ENCODE measurements around the gene RETREG2.

RETREG2 gene

DNA sequence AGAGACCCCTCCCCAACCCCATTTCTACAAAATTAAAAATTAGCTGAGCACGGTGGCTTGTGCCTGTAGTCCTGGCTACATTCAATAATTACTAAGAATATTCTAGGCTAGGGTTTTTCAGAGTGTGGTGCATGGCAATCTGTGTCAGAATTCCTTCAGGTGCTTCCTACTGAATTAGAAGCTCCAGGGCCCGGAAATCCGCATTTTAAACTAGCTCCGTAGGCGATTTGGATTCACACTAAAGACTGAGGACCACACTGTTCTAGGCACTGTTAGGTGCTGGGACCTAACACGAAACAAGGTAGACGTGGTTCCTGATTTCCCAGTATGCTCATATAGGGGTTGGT, 27.9 kb downstream of the RETREG2 start:
- DNase-seq (ENCODE audit: low spot score in 2 of 2) (no peak), ATAC-seq (replicated peaks; ENCODE audit: extremely low read depth, poor library complexity, severe bottlenecking) (no peak)
- peaks cover 29% of the 10 kb centered on the region for H3K4me1 Mint-ChIP-seq
- peak overlapping the region; percentile 86 for H3K4me3 Mint-ChIP-seq
- no peaks in the 10 kb centered on the region for H3K27me3 Mint-ChIP-seq
- peaks cover 22% of the 10 kb centered on the region for H3K36me3 Mint-ChIP-seq (ENCODE audit: insufficient read depth)
- H3K9me3 Mint-ChIP-seq, result no peaks in the 10 kb centered on the region
- H3K27ac Mint-ChIP-seq (ENCODE audit: low read depth), result peak overlapping the region; percentile 92

- Mint-ChIP-seq H3K4me1 (peaks cover 35% of the 10 kb centered on the region), H3K27ac (ENCODE audit: low read depth) (peak within 1 kb of the TSS; percentile 92), H3K4me3 (peak within 1 kb of the TSS; percentile 86), H3K9me3 (no peaks in the 10 kb centered on the region), H3K36me3 (ENCODE audit: insufficient read depth) (peaks cover 23% of the 10 kb centered on the region), H3K27me3 (no peaks in the 10 kb centered on the region)
- DNase-seq (ENCODE audit: low spot score in 2 of 2) (peak; percentile 92), ATAC-seq (replicated peaks; ENCODE audit: extremely low read depth, poor library complexity, severe bottlenecking) (peak; percentile 97)
Observed at GRCh38 chr2:219206328-219207133, 28.5 kb downstream of the RETREG2 start, which contains the start of gene ZFAND2B. Gene ZFAND2B (plus strand): TSS chr2:219206782. CDS start chr2:219206988, 206 bp downstream.

GRCh38 chr2:219207134-219207883, 29.2 kb downstream of the RETREG2 start:
- Mint-ChIP-seq H3K4me1 (peaks cover 35% of the 10 kb centered on the region), H3K27ac (ENCODE audit: low read depth) (peak overlapping the region; percentile 32), H3K9me3 (no peaks in the 10 kb centered on the region), H3K4me3 (peak overlapping the region; percentile 86), H3K36me3 (ENCODE audit: insufficient read depth) (peaks cover 23% of the 10 kb centered on the region), H3K27me3 (no peaks in the 10 kb centered on the region)
- ATAC-seq (replicated peaks; ENCODE audit: extremely low read depth, poor library complexity, severe bottlenecking), result peak; percentile 2
- no peak for DNase-seq (ENCODE audit: low spot score in 2 of 2)

GRCh38 chr2:219207884-219208740, 30.0 kb downstream of the RETREG2 start:
- Mint-ChIP-seq H3K27me3 (no peaks in the 10 kb centered on the region), H3K36me3 (ENCODE audit: insufficient read depth) (peaks cover 23% of the 10 kb centered on the region), H3K4me1 (peaks cover 35% of the 10 kb centered on the region), H3K4me3 (peak overlapping the region; percentile 86), H3K9me3 (no peaks in the 10 kb centered on the region), H3K27ac (ENCODE audit: low read depth) (no peak overlapping the region)
- DNase-seq (ENCODE audit: low spot score in 2 of 2), result no peak
- no peak for ATAC-seq (replicated peaks; ENCODE audit: extremely low read depth, poor library complexity, severe bottlenecking)

DNA sequence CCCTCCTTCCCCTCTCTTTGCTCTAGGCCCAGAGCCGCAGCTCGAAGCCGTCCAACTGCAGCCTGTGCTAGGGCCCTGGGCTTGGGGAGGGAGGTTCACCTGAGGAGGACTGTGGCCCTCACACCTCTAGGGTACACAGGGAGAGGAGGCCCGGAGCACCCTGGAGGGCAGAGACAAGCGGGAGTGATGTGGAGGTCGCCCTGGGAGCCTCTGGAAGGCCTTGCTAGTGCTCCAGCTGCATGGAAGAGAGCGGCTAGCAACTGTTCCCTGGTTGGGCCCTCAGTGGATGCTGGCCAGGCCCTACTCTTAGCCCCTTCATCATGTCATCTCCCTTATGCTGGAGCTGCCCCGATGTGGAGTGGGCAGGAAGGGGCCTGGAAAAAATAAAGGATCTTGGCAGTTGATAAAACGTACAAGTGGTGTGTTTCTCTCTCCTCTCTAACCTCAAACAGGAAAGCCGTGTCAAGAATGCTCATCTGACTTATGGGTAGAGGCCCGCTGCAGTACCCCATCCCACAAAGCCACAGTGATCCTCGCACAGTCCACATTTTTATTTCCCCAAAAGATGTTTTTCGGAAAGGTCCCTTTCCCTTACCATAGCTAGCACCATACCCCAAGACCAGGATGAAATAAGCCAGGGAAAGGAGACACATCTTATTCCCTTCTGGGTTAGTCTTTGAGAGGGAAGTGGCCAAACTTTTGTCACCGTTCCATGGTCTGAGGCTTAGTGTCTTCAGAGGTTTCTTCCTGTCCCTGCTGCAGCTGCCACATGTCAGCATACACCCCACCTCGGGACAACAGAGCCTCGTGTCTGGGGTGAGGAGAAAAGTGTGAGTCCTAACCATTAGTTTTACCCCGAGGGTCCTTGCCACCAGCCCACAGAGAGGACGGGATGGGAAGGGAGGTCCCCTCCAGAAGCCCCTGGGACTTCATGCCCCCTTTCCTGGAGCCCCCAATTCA, 31.4 kb downstream of the RETREG2 start:
- H3K27me3 Mint-ChIP-seq, result no peaks in the 10 kb centered on the region
- no peak overlapping the region for H3K4me3 Mint-ChIP-seq
- DNase-seq (ENCODE audit: low spot score in 2 of 2) (no peak), ATAC-seq (replicated peaks; ENCODE audit: extremely low read depth, poor library complexity, severe bottlenecking) (no peak)
- peaks cover 35% of the 10 kb centered on the region for H3K4me1 Mint-ChIP-seq
- H3K36me3 Mint-ChIP-seq (ENCODE audit: insufficient read depth), result peaks cover 26% of the 10 kb centered on the region
- no peaks in the 10 kb centered on the region for H3K9me3 Mint-ChIP-seq
- no peak overlapping the region for H3K27ac Mint-ChIP-seq (ENCODE audit: low read depth)

GRCh38 chr2:219210196-219210885, 32.3 kb downstream of the RETREG2 start:
- H3K4me3 Mint-ChIP-seq, result no peak overlapping the region
- ATAC-seq (replicated peaks; ENCODE audit: extremely low read depth, poor library complexity, severe bottlenecking), result no peak
- H3K4me1 Mint-ChIP-seq, result peaks cover 35% of the 10 kb centered on the region
- no peak overlapping the region for H3K27ac Mint-ChIP-seq (ENCODE audit: low read depth)
- H3K9me3 Mint-ChIP-seq, result no peaks in the 10 kb centered on the region
- no peaks in the 10 kb centered on the region for H3K27me3 Mint-ChIP-seq
- H3K36me3 Mint-ChIP-seq (ENCODE audit: insufficient read depth), result peaks cover 29% of the 10 kb centered on the region
- DNase-seq (ENCODE audit: low spot score in 2 of 2), result no peak

- Mint-ChIP-seq H3K27ac (ENCODE audit: low read depth) (peak overlapping the region; percentile 91), H3K4me3 (peak overlapping the region; percentile 57), H3K36me3 (ENCODE audit: insufficient read depth) (peaks cover 29% of the 10 kb centered on the region), H3K4me1 (peaks cover 34% of the 10 kb centered on the region), H3K27me3 (no peaks in the 10 kb centered on the region), H3K9me3 (no peaks in the 10 kb centered on the region)
- ATAC-seq (replicated peaks; ENCODE audit: extremely low read depth, poor library complexity, severe bottlenecking) (no peak), DNase-seq (ENCODE audit: low spot score in 2 of 2) (no peak)
Observed at GRCh38 chr2:219210886-219211362, 32.8 kb downstream of the RETREG2 start.

DNA sequence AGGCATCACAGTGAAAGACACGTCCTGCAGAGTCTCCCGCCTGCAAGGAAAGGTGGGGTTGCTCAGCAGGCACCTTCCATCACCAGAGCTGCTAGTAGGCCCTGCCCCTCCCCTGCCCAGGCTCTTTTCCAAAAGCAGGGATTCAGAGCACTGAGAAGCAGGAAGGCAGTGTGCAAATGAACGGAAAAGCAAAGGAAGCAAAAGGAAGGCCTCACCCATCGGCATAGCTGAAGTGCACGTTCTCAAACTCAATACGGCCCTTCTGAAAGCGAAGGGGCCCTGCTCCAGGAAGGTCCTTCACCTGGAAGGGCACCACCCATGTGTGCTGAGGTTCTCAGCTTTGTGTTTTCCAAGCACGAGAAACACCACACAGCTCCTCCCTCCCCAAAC, 34.9 kb downstream of the RETREG2 start:
- Mint-ChIP-seq H3K36me3 (ENCODE audit: insufficient read depth) (peaks cover 21% of the 10 kb centered on the region), H3K9me3 (no peaks in the 10 kb centered on the region), H3K4me3 (no peak overlapping the region), H3K27ac (ENCODE audit: low read depth) (no peak overlapping the region), H3K4me1 (peaks cover 22% of the 10 kb centered on the region), H3K27me3 (no peaks in the 10 kb centered on the region)
- ATAC-seq (replicated peaks; ENCODE audit: extremely low read depth, poor library complexity, severe bottlenecking), result no peak
- no peak for DNase-seq (ENCODE audit: low spot score in 2 of 2)

DNA sequence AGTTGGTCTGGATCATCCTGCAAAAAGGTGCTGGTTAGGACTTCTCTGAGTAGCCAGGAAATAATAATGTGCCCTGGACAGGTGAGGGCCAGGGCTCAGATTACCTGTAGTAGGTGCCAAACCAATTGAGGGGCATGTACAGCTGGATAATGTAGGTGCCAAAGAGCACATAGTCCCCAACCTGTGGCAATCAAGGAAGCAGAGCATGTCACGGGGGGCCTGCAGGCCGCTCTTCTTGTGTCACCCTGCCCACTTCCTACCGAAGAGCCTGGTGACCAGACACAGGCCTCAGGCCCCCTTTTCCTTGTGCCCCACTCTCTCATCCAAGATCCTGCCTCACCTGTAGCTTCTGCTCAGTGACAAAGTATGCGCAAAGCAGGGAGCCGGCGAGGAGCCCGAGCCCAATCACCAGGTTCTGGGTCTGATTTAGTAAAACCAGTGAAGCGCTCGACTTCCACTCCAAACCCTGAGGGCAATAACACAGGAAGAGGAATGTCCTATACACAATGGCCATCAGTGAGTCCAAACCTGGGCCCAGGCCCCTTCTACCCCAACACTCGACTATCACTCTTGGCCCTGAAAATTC, 35.5 kb downstream of the RETREG2 start:
- Mint-ChIP-seq H3K27me3 (no peaks in the 10 kb centered on the region), H3K4me1 (peaks cover 17% of the 10 kb centered on the region), H3K4me3 (no peak overlapping the region), H3K9me3 (no peaks in the 10 kb centered on the region), H3K36me3 (ENCODE audit: insufficient read depth) (peaks cover 18% of the 10 kb centered on the region), H3K27ac (ENCODE audit: low read depth) (no peak overlapping the region)
- DNase-seq (ENCODE audit: low spot score in 2 of 2) (no peak), ATAC-seq (replicated peaks; ENCODE audit: extremely low read depth, poor library complexity, severe bottlenecking) (no peak)

DNA sequence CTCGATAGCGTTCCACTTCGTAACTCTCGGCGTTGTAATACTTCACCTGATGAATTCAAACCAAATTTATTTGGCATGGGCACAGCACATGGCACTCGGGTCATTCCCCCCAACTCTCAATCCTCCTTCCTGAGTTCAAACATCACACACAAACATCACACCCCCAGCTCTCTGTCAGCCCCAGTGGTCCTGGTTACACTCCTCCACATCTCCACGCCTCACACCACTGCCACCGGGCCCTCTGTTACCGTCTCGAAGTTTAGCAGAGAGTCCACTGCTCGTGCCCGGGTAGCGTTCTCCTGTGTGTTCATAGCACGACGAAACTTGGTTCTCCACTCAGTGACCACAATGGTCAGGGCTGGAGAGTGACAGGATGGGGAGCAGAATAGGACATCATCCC, 36.1 kb downstream of the RETREG2 start:
- no peaks in the 10 kb centered on the region for H3K9me3 Mint-ChIP-seq
- H3K4me3 Mint-ChIP-seq, result no peak overlapping the region
- H3K27me3 Mint-ChIP-seq, result no peaks in the 10 kb centered on the region
- H3K36me3 Mint-ChIP-seq (ENCODE audit: insufficient read depth), result peaks cover 21% of the 10 kb centered on the region
- ATAC-seq (replicated peaks; ENCODE audit: extremely low read depth, poor library complexity, severe bottlenecking), result no peak
- no peak for DNase-seq (ENCODE audit: low spot score in 2 of 2)
- peaks cover 14% of the 10 kb centered on the region for H3K4me1 Mint-ChIP-seq
- no peak overlapping the region for H3K27ac Mint-ChIP-seq (ENCODE audit: low read depth)

- Mint-ChIP-seq H3K4me3 (no peak overlapping the region), H3K27ac (ENCODE audit: low read depth) (no peak overlapping the region), H3K27me3 (no peaks in the 10 kb centered on the region), H3K36me3 (ENCODE audit: insufficient read depth) (peaks cover 20% of the 10 kb centered on the region), H3K9me3 (no peaks in the 10 kb centered on the region), H3K4me1 (peaks cover 14% of the 10 kb centered on the region)
- ATAC-seq (replicated peaks; ENCODE audit: extremely low read depth, poor library complexity, severe bottlenecking) (no peak), DNase-seq (ENCODE audit: low spot score in 2 of 2) (no peak)
Observed at GRCh38 chr2:219214786-219215185, 36.7 kb downstream of the RETREG2 start.

Measured in central memory CD8-positive, alpha-beta T cell (primary cell).